GM18907 (cell line): ENCODE measurements around the gene KIF20B.
"Not testable (repeated sequence)": the region's sequence is repeated elsewhere in the genome, so short reads cannot be mapped to it uniquely, and the experiment has no call there.

ENCODE experiments used
- ATAC-seq: cut with Tn5 transposase; IDR thresholded peaks from one replicate; pipeline ENCODE4 v1.9.1; 2021; ENCODE audit warnings: mild to moderate bottlenecking, moderate library complexity; ENCODE audit not compliant: unreplicated experiment

The KIF20B gene

GRCh38 chr10:89763671-89764070, 62.3 kb downstream of the KIF20B start:
- not testable (repeated sequence) for ATAC-seq

DNA sequence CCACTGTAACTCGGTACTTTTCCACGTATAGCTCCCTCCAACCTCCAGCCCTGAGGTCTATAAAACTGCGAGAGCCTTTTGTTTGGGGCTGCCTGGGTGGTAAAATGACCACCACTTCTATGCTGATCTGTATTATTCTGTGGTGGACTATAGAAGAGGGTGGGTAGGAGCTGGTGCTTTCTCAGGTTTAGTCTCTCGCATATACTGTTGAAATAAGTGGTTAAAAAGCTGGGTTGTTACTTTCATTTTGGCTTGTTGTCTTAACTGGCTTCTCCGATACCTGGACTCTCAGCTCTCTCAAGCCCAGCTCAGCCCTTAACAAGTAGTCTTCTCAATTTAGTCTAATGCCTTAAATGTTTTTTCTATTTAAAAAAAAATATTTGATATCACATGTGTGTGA, 70.3 kb downstream of the KIF20B start:
- ATAC-seq = no peak

DNA sequence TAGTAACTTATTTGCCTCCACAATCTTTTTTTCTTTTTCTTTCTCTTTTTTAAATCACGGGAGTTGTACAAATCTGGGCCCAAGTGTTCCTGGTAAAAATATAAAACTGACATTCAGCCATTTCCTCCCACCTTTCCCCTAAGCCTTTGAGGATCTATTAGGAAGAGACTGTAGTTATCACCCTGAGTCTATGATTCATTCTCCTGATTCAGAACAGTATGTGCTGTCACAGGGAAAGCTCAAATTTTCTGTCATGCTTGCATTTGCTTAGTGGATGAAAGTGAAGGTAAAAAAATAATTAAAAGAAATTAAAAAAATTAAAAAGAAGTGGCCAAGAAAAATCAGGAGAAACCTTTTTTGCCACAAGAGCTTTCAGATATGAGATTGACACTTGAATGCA, 71.7 kb downstream of the KIF20B start:
- ATAC-seq = no peak

GRCh38 chr10:89776665-89777064, 75.3 kb downstream of the KIF20B start:
- no peak for ATAC-seq

- ATAC-seq = no peak
Observed at GRCh38 chr10:89782470-89782869, 81.1 kb downstream of the KIF20B start.

GRCh38 chr10:89783406-89783805, 82.0 kb downstream of the KIF20B start:
- ATAC-seq = no peak

DNA sequence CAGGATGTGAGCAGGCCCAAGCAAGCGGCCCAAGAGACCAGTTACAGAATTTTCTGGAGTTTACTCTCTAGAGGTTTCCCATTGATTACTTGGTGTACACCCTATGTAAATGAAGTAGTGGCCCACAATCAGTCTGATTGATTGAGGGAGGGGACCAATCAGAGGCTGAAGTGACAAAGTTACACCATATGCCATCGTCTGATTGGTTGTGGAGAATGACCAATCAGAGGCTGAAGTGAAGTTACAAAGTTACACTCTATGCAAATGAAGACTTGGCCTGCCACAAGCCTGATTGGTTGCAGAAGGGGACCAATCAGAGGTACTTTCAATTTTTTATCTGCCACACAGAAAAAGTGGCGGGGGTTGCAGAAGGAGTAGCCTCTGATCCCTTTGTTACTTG, 83.7 kb downstream of the KIF20B start:
- no peak for ATAC-seq

DNA sequence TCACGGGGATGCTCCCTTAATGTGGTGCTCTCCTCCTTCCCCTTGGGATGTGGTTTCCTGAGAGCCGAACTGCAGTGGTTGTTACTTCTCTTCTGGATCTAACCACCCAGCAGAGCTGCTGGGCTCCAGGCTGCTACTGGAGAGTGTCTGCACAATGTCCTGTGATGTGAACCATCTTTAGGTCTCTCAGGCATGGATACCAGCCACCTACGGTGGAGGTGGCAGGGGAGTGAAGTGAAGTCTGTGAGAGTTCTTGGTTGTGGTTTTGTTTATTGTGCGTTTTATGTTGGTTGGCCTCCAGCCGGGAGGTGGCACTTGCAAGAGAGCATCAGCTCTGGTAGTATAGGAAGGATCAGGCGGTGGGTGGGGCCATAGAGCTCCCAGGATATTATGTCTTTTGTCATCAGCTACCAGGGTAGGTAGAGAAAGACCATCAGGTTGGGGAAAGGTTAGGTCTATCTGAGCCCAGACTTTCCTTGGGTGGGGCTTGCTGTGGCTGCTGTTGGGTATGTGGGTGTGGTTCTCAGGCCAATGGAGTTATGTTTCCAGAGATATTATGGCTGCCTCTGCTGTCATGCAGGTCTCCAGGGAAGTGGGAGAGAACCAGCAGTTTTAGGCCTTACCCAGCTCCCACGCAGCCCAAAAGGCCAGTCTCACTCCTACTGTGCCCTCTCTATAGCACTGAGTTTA, 87.9 kb downstream of the KIF20B start:
- no peak for ATAC-seq

DNA sequence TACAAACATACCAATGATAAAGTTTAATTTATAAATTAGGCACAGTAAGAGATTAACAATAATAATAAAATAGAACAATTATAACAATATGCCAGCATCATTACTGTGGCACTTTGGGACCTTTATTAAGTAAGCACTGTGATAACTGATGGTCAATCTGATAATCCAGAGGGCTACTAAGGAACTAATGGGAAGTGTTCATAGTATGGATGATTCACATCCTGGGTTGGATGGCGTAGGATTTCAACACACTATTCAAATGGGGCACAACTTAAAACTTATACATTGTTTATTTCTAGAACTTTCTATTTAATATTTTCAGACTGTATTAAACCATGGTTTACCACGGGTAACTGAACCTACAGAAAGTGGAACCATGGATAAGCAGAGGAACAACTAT, 90.8 kb downstream of the KIF20B start:
- ATAC-seq = no peak

DNA sequence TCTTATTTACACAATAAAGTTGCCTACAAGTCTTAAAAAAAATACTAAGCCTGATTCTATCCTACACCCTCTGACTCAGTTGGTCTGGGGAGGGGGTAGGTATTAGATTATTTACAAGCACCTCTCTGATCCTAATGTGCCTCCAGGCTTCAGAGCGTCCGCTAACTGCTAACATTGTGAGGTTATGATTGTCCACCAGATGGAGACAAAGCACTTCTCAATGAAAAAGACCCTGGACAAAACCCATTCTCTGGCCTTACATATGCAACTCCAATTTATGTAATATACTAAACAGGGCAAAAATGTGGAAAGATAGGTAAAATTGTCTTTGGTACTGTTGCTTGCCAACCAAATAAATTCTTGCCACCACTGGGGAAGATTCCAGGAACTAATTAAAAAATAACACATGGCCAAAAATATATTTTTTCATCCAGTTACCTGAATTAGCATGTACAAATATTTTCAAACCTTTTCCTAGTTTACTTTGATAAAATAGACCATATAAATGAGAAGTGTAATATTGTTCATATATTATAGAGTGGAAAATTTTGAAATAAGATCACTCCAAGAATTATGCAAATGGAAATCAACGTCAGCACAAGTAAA, 92.4 kb downstream of the KIF20B start:
- ATAC-seq = peak; percentile 79

GRCh38 chr10:89795840-89796239, 94.5 kb downstream of the KIF20B start:
- peak; percentile 70 for ATAC-seq

DNA sequence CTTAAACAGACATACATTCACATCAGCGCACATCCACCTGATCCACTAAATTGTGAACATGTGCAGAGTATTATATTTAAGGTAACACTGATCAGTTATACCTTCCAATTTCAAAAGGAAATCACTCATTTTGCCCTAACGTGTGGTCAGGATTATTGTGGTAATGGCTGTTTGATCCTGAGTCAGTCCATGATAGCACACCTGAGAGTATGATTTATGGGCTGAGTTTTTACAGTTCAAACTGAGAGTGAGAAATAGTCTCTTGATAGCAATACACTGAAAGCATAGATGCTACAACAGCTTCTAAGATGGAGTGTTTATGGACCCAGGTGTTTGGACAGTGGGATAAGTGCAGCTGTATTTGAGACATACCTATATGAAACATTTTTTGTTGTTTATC, 96.7 kb downstream of the KIF20B start:
- no peak for ATAC-seq

DNA sequence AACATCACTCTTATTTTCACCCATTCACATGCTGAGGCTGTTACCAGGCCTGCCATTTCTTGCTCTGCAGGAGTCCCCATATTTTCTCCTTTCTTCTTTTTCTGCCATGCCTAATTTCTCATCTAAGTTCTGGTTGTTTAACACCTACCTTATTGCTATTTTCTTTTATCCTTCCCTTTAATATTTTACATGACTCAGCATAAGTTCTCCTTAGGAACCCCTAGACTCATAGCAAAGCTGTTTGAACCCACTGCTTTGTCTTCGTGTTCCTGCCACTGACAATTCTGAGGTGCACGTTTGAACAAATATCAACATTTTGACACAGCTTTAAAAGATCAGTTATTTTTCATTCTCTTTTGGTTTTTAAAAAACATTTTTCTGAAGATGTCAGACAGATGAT, 98.2 kb downstream of the KIF20B start:
- ATAC-seq = no peak

- ATAC-seq = peak; percentile 92
Observed at GRCh38 chr10:89805599-89806013, 104.2 kb downstream of the KIF20B start.

- ATAC-seq = no peak
Observed at GRCh38 chr10:89808842-89809241, 107.5 kb downstream of the KIF20B start.

DNA sequence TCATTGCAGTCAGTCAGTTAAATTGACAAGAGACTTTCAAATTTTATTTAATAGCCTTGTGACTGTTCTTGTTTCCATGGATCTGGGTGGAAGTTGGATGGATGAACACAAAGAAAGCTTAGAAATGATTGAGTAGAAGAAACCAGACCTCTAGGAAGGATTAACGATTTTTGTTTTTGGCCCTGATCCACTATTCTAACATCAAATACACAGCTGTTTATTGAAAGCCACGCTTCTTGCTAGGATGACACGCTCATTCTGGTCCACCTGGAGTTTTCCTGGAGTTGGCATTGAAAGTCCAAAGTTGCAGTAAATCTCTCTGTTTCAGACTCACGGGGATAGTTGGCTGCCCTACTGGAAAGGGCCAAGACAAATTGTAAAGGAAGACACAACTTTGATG, 108.4 kb downstream of the KIF20B start:
- no peak for ATAC-seq

GRCh38 chr10:89810908-89811525, 109.6 kb downstream of the KIF20B start:
- ATAC-seq = no peak

DNA sequence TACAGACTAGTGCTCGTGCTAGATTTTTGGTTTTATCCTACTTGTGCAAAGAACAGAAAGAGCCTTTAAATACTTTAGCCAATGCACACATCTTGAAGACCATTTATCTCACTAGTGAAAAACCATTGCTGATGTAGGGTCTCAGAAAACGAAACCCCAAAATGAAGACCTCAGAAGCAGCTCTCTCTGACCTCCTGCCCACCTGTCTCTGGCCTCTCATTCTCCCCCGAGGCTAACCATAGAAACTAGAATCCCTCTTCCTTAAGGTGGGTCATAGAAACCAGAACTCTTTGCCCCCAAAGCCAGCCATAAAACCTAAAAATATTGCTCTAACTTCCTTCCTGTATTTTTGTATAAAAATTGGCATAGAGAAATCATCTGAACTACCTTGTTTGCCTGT, 112.2 kb downstream of the KIF20B start:
- no peak for ATAC-seq

DNA sequence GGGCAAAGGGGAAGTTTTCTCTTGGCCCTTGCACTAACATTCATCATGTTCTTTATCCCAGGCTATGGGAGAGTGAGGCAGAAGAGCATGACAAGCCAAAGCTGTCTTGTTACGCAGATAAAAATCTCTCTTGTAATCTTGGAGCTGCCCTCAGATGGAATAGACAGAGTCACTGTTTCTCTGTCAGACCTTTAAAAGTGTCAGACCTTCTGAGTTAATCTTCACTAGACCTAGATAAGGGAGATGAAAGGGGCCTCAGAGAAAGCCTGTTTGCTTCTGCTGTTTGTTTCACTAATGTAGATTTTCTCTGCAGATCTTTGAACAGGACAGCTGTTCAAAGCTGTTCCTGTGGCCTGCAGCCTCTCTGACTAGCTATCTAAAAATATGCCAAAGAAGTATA, 112.9 kb downstream of the KIF20B start:
- no peak for ATAC-seq

GRCh38 chr10:89815049-89815853, 113.9 kb downstream of the KIF20B start:
- ATAC-seq = no peak

DNA sequence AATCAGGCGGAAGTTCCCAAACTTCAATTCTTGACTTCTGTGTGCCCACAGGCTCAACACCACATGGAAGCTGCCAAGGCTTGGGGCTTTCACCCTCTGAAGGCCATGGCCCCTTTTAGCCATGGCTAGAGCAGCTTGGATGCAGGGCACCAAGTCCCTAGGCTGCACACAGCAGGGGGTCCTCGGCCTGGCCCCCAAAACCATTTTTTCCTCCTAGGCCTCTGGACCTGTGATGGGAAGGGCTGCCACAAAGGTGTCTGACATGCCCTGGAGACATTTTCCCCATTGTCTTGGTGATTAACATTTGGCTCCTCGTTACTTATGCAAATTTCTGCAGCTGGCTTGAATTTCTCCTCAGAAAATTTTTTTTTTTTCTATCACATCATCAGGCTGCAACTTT, 117.6 kb downstream of the KIF20B start:
- not testable (repeated sequence) for ATAC-seq
